AG04449 (cell line): ENCODE results near the gene DPYSL5.

ENCODE experiments used
- CTCF ChIA-PET: fragments of 350-600 bp; formaldehyde crosslinking; extraction: SDS; loops from one replicate; lab custom pipeline; 2021; ENCODE audit warnings: antibody characterized with exemption; lab: Yijun Ruan, JAX
- POLR2A ChIA-PET: fragments of 400-600, 350-600 bp; formaldehyde crosslinking; extraction: SDS; loops from one replicate; lab custom pipeline; 2020; ENCODE audit warnings: antibody characterized with exemption, inconsistent platforms; lab: Yijun Ruan, JAX
- DNase-seq: peaks from one replicate; pipeline ENCODE4 v3.0.0-alpha.2; 2010; ENCODE audit warnings: low read depth, low spot score
- H3K4me3 ChIP-seq: 2 replicates; pipeline ENCODE4 v1.5.1; 2011; ENCODE audit warnings: low read depth, mild to moderate bottlenecking, control low read depth, low read length
- TF ChIP-seq, protein P1 (sequence below): IDR thresholded peaks from one replicate; pipeline ENCODE4 v1.5.1; 2011; ENCODE audit warnings: mild to moderate bottlenecking, moderate library complexity, low read length, control low read depth, inconsistent platforms; ENCODE audit not compliant: insufficient read depth; ENCODE audit errors: missing control alignments

The DPYSL5 gene

GRCh38 chr2:26975656-26976055 is 127.7 kb downstream of the DPYSL5 start:
- CTCF ChIA-PET = interaction anchor here (1.1 to 2.5 kb wide), 5 partner anchors 10 to 41 kb away, joined by 3 to 12 read pairs (median 9); no protein-coding TSS in a partner anchor
- POLR2A ChIA-PET = no interaction called here
- TF ChIP-seq, protein P1, sequence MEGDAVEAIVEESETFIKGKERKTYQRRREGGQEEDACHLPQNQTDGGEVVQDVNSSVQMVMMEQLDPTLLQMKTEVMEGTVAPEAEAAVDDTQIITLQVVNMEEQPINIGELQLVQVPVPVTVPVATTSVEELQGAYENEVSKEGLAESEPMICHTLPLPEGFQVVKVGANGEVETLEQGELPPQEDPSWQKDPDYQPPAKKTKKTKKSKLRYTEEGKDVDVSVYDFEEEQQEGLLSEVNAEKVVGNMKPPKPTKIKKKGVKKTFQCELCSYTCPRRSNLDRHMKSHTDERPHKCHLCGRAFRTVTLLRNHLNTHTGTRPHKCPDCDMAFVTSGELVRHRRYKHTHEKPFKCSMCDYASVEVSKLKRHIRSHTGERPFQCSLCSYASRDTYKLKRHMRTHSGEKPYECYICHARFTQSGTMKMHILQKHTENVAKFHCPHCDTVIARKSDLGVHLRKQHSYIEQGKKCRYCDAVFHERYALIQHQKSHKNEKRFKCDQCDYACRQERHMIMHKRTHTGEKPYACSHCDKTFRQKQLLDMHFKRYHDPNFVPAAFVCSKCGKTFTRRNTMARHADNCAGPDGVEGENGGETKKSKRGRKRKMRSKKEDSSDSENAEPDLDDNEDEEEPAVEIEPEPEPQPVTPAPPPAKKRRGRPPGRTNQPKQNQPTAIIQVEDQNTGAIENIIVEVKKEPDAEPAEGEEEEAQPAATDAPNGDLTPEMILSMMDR = no peak
- DNase-seq = no peak
- H3K4me3 ChIP-seq = no peak overlapping the region

GRCh38 chr2:26976237-26976636 is 128.3 kb downstream of the DPYSL5 start:
- ChIA-PET CTCF (interaction anchor here (1.1 to 2.5 kb wide), 5 partner anchors 10 to 41 kb away, joined by 3 to 12 read pairs (median 9); no protein-coding TSS in a partner anchor), POLR2A (no interaction called here)
- TF ChIP-seq, protein P1 = no peak
- no peak overlapping the region for H3K4me3 ChIP-seq
- DNase-seq = no peak

DNA sequence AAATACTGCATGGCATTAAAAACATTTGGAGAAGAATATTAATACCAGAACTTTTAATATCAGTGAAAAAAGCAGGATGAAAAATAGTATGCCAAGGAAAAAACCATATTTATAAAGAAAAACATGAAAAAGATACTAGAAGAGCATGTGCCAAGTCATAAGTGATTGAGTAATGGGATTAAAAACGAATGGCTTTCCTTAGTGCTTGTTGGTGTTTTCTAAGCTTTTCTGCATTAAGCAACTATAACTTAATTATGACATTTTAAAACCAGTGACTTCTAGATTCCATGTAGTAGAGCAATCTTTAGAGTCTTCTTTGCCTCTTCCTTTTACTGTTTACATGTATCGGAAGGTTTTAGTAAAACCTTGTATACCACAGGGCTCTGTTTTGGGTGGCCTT is 129.1 kb downstream of the DPYSL5 start:
- TF ChIP-seq, protein P1 = no peak
- no peak overlapping the region for H3K4me3 ChIP-seq
- no peak for DNase-seq
- ChIA-PET POLR2A (no interaction called here), CTCF (interaction anchor here (0.6 to 2.5 kb wide), 5 partner anchors 7 to 131 kb away, joined by 4 to 12 read pairs (median 5); no protein-coding TSS in a partner anchor)

DNA sequence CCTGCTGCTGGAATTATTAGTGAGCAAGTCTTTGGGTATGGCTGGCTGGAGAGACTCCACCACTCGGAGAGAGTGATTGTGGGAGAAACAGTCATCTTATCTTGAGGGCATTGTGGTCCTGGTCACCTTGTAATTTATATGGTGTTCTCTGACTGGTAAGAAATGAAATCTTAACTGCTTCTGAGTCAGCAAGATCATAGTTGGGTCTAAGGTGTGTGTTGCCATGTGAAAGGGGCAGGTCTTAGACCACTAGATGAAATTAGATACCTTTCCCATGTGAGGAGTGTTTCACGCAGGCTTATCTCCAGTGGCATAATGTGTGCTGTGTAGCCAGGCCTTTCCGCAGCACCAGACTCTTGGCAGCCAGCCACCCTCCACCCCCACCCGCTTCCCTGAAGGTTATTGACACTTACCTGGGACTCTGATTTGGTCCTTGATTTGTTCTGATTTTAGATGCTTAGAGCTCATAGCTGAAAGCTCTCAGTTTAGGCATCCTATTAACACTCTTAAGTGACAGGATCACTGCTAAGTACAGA is 130.2 kb downstream of the DPYSL5 start:
- TF ChIP-seq, protein P1 = no peak
- DNase-seq = no peak
- CTCF ChIA-PET = interaction anchor here (1.0 to 2.4 kb wide), 4 partner anchors 8 to 35 kb away, joined by 3 to 7 read pairs (median 4); no protein-coding TSS in a partner anchor
- no peak overlapping the region for H3K4me3 ChIP-seq
- POLR2A ChIA-PET = no interaction called here

DNA sequence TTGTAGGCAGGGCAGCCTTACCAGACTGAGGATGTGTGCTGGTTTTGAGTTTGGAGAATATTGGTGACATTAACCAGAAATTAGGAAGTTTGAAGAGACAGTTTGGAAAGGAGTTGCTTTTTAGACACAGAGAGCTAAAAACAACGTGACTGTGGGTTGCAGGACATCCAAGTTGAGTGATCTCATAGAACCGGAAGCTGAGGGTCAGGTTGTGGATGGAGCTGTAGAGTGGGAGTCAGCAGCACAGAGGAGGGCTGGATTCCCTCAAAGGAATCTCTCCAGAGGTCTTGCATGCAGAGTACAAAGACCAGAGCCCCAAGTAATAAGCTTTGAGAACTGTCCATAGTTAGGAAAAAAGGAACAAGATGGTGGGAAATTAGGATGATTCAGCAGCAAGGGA is 131.8 kb downstream of the DPYSL5 start:
- DNase-seq = no peak
- POLR2A ChIA-PET = no interaction called here
- TF ChIP-seq, protein P1 = no peak
- CTCF ChIA-PET = interaction anchor here (1.6 to 5.3 kb wide), 2 partner anchors 37 kb away, joined by 4 to 29 read pairs; no protein-coding TSS in a partner anchor
- no peak overlapping the region for H3K4me3 ChIP-seq

GRCh38 chr2:26980971-26981370 is 133.0 kb downstream of the DPYSL5 start:
- ChIA-PET CTCF (interaction anchor here (1.1 to 5.3 kb wide), 2 partner anchors 19 to 35 kb away, joined by 5 to 29 read pairs; no protein-coding TSS in a partner anchor), POLR2A (no interaction called here)
- H3K4me3 ChIP-seq = no peak overlapping the region
- DNase-seq = no peak
- TF ChIP-seq, protein P1 = no peak
